HG03378 (cell line): ENCODE results near the gene FASN.

Experiments used
- ATAC-seq: cut with Tn5 transposase; IDR thresholded peaks from one replicate; pipeline ENCODE4 v1.9.1; 2021; ENCODE audit warnings: mild to moderate bottlenecking, moderate library complexity; ENCODE audit not compliant: unreplicated experiment

Gene FASN

DNA sequence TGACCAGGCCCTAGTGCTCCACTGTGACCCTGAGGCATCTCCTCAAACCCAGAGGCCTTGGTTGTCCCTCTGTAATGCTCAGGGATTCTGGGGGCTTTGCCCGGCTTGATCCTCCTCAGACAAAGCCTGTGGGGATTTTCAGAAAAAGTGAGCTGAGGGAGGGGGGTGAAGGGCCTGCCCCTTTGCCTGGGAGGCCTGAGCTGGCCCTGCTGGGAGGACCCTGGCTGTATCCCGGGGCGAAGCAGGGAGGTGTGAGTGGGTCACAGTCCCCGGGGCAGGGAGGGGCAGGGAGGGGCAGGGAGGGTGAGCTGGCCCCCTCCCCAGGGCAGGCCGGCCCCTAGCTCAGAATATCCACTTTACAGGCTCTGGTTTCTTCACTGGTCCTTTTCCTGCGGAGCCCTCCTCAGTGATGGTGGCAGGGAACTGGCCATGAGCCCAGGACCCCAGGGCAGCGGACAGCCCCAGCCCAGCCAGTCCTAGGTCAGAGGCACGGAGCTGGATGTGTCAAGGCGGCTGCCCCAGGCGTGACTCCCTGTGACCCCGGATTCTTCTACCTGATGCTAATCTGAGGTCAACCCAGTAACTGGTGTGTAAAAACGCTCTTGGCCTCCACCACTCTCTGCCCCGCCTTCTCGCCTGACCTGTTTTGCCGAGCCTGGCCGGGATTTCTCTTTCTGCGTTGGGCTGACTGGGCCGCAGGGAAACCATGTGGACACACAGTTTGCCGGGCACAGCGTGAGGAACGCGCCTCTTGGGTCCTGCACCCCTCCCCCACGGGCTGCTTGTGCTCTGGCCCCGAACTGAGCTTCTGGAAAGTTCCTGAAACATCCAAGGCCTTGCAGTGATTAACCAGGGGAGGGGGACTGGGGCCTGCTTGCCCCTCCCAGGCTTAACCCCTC, 5.8 kb upstream of the FASN start:
- no peak for ATAC-seq

- no peak for ATAC-seq
Measured at GRCh38 chr17:82101767-82102679, 4.0 kb upstream of the FASN start.

GRCh38 chr17:82101301-82101715, 3.3 kb upstream of the FASN start:
- ATAC-seq, result no peak

DNA sequence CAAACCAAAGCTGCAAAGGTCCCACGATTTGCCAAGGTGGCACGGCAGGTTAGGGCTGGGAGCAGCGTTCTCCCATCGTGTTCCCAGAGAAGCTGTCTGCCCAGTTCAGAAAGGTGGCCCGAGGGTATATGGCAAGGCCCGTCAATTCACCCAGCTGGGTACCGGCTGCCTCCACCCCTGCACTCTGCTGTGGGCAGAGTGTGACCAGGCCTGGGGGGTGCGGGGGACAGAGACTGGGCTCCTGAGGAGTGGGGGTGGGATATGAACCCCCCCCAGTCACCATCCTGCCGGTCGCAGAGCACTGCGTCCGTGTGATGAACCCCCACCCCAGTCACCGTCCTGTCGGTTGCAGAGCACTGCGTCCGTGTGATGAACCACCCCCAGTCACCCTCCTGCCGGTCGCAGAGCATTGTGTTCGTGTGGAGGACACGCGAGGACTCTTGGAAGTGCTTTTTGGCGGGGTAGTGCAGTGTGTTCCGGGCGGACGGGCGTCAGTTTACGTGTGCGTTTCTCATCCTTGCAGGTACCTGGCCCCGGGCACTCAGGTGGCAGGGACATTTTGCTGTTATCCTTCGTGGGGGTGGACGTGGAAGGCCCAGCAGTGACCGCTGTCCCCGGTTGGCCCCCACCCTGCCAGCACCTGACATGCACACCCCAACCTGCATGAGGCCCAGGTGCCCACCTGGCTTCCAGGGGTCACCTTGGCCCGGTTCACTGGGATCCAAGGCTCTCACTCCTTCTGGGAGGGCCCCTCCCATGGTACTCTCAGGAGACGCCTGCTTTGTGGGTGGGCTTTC, 2.7 kb upstream of the FASN start:
- ATAC-seq, result no peak

DNA sequence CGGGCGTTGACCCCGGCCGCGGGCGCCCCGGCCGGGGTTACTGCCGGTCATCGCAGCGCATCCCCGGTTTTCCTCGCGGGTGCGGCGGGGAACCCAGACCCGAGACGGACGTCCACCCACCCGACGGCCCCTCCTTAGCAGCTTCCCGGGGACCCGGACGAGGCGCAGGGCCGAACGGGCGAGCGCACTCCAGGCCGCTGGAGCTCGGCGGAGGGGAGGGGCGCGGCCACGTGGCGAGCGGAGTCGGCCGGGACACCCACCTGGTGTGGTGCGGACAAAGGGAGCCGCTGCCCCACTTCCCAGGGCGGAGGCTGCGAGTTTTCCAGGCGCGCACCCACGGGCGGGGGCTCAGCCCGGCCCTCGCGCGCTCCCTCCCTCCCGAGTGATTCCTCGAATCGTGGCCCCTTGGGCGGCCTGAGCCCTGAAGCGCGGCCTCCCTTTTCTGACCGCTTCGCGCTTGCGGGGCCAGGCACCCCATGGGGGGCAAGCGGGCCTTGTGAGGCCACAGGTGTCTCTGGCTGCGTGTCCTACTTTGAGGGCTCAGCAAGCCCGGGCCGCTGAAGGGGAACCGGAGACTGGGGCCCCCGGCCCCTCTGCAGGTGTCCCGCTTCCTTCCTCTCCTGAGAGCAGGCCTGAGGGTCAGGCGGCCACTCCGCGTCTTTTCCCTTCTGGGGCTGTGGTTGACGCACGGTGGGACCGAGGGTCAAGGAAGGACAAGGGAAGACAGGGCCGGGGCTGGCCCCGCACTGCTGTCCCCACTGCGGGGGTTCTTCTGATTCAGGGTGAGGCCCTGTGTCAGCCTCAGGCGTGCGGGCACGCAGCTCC, 1.1 kb upstream of the FASN start:
- peak; percentile 6 for ATAC-seq

DNA sequence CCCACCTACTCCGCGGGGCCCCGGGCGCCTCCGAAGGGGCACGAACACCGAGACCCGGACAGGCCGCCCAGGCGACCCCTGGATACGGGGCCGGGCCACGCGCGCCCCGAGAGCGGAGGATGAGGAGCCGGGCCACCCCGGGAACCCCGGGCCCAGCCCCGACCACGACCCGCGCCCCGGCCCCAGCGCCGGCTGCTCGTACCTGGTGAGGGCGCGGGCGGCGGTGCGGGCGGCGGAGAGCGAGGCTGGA, 192 bp downstream of the FASN start:
- peak; percentile 8 for ATAC-seq

DNA sequence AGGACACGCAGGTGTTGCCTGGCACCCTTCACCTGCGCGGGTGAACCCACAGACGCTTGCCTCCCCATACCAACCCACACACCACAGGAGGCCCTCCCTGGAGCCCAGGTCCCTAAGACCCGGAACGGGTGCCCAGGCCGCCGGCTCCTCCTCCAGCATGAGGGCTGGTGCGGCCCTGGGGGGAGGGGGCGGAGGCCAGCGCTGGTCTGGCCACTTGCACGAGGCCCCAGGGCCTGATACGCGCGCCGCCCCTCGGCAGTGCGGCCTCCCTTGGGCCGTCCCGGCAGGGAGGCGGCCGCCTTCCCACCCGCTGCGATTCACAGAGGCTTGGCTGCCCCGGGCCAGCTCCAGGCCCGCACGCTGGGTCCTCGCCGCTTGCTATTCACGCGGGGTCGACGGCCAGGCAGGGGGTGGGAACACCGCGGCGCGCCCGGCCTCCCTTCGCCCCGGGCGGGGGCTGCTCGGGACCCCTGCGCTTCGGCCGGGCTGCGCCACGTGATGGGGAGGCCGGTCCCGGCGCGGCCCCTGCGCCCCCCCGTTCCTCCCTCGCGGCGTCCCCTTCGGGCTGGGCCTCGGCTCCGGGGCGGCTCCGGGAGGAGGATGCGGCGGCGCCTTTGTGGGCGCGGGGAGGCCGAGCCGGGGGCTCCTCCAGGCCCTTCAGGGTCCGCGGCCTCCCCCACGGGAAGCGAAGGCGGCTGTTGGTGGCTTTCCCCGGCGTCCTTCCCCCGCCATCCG, 685 bp downstream of the FASN start:
- ATAC-seq, result no peak

- ATAC-seq, result no peak
Measured at GRCh38 chr17:82096709-82097183, 1.3 kb downstream of the FASN start.

DNA sequence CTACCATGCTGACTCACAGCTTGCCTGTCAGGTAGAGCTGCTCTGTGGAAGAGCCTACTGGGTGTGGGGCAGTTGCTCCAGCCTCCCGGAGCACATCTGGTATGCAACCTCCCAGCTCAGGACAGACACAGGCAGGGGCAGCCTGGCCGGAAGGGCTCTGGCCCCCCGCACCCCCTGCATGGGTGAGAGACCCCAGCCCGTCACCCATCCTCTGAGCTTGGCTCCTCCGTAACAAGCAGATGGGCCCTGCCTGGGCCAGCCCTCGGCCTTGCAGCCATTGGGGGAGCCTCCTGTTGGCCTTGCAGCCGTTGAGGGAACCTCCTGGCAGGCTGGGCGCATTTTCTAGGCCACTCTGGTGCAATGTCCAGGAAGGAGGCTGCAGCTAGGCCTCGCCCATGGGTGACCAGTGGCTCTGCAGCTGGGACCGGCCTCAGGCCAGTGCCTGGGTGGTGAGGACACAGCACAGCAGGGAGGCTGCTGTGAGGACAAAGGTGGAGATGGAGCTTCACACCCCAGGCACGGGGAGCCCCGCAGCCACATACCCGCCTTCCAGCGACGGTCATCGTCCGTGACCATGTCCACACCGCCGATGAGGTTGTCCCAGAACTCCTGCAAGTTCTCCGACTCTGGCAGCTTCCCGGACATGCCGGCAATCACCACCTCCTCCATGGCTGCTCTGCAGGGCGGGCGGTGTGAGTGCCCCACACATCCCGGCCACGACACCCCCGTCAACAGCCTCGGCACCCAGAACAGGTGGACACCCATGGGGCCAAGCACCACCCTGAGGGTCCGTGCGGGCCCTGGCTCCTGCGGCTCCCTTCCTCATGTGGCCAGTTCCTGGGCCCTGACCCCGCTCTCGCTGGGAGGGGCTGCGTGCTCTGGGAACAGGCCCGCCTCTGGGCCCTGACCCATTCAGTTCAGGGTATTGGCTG, 2.0 kb downstream of the FASN start:
- ATAC-seq, result no peak

DNA sequence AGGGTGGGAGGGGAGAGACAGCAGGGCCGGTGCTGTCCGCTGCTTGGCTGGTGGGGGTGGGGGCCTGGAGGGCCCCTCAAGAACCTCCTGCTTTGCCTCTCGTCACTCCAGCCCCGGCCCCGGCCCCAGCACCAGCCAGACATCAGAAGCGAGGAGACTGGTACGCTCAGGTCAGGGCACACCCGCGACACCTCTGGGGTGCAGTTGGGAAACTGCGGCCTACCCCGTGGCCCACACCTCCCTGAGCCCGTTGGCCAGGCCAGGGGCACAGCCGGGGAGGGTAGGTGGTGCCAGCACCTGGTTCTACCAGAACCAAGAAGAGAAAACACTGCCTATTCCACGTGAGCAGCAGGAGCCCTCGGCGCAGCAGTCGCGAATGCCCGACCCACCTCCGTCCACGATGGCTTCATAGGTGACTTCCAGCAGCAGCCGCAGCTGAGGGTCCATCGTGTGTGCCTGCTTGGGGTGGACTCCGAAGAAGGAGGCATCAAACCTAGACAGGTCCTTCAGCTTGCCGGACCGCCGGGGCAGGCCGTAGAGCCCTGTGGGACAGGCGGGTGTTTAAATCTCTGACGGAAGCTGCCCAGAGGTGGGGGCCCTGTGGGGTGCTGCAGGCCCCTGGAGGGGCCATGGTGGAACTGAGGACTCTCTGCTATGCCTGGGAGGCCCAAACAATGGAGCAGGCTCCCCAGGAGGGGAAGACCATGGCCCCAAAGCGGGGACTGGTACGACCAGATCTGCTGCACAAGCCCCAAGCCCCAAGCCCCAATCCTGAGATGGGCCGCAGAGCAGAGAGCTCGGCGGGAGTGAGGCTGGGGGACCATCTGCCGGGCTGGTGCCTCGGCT, 2.9 kb downstream of the FASN start:
- no peak for ATAC-seq

DNA sequence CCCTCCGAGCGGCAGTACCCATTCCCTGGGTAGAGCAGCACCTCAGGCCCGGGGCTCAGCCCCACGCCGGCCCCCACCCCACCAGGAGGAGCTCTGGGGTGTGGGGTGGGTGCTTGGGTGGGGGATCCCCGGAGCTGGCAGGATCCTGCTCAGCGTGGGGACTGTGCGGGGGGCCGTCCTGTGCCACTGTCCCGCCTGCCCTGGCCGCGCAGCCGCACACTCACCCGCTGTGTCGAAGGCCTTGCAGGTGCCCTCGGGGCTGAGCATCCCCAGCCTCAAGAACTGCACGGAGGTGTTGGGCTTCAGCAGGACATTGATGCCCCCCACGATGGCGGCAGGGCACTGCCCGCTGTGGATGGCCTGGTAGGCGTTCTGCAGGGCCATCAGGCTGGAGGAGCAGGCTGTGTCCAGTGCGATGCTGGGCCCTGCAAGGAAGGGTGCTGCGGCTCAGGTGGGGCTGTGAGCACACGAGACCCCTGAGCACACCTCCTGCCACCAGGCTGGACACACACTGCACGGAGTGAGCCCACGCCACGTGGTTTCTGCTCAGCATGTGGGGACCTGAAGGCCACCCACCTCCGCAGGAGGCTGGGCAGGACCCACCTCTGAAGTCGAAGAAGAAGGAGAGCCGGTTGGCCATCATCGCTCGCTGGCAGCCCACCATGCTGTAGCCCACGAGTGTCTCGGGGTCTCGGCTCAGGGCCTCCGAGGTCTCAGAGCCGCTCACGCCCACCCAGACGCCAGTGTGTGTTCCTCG, 4.9 kb downstream of the FASN start:
- no peak for ATAC-seq

DNA sequence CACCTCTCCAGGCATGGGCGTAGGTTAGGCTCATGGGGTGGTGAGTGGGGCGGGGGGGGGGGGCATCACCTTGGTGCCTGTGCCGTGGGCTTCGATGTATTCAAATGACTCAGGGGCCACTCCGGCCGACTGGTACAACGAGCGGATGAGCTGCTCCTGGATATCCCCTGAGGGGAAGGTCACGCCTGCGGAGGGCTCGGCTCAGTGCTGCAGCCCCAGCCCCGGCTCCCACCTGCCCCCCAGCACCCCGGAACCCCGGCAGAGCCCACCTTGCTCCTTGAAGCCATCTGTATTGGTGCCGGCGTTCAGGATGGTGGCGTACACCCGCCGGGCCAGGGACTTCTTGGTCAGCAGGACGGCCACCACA, 5.4 kb downstream of the FASN start:
- no peak for ATAC-seq

DNA sequence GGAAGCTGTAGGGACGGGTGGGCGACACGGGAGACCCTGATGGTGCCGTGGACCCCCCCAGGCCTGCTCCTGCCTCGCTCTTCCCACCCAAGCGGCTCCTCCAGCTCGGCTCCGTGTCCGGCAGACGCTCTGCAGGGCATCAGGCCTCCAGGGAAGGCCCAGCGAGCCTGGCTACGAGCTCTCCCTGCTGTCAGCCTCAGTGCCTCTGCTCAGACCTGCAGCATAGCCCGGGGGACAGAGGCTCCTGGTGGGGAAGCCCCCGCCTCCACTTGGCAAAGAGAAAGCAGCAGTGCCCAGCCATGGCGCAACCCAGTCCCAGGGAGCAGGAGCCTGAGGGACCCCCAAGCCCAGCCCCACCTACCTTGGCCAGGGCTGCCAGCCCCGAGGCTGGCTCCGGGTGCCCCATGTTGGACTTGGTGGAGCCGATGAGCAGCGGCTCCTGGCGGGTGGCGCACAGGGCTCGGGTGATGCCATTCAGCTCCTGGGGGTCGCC, 5.9 kb downstream of the FASN start:
- ATAC-seq, result no peak

DNA sequence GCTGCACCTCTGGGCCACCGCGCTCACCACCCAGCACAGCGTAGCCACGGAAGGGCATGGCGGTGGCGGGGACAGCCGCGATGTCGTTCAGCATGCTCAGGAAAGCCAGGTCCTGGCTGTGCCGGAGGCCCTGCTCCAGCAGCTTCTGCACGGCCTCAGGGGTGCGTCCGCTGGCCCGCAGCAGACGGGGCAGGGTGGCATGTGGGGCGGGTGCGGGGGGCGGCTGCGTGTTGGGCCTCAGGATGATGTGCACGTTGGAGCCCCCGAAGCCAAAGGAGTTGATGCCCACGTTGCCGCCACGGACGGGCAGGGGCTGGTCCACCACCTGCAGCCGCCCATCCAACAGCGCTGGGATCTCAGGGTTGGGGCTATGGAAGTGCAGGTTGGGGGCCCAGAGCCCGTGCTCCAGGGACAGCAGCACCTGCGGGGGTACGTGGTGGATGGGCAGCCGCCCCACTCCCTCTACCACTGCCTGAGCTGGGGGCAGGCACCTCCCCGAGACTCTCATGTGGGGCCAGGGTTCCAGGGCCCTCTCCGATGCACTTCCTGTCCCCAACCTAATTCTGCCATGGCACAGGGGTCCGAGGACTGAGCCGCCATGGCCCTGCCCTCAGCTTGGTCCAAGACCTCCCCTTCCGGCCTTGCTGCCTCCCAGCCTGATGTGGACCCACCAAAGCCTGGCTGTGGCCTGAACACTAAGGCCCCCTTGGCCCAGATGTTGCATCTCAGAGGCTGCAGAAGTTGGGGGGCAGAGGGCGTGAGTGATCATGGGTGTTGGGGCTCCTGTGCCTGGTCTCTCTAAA, 6.6 kb downstream of the FASN start:
- no peak for ATAC-seq

DNA sequence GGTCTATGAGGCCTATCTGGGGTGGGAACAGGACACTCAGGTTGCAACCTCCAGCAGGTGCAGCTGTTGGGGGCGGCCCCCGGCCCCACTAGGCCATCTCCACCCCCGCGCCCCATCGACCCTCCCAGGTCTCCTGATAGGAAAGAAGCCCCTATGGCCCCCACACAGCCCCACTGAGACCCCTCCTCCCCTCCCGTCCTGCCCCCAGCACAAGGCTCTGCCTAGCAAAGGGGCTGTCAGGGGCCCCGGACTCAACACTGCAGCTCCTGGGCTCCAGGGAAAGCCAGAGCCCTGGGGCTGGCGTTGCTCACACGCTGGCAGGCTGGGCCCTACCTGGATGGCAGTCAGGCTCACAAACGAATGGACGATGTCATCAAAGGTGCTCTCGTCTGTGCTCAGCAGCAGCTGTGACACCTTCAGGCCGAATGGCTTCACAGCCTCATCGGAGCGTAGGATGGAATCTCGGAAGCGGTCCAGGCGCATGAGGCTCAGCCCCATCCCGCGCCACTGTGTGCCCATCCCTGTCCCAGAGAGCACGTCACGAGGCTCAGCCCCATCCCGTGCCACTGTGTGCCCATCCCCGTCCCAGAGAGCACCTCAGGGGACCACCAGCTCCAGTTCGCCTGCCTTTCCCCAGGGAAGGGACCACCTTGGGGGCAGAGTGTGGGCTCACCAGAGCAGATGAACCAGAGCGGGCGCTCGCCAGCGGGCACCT, 7.3 kb downstream of the FASN start:
- no peak for ATAC-seq
